HG03378 (cell line): ENCODE measurements around the gene GRID1.

Experiments used
- ATAC-seq: cut with Tn5 transposase; IDR thresholded peaks from one replicate; pipeline ENCODE4 v1.9.1; 2021; ENCODE audit warnings: mild to moderate bottlenecking, moderate library complexity; ENCODE audit not compliant: unreplicated experiment

GRID1 gene

GRCh38 chr10:86234107-86234506 lies 132.5 kb downstream of the GRID1 start:
- no peak for ATAC-seq

GRCh38 chr10:86233131-86233530 lies 133.5 kb downstream of the GRID1 start:
- ATAC-seq, result no peak

GRCh38 chr10:86232644-86233043 lies 134.0 kb downstream of the GRID1 start:
- no peak for ATAC-seq

DNA sequence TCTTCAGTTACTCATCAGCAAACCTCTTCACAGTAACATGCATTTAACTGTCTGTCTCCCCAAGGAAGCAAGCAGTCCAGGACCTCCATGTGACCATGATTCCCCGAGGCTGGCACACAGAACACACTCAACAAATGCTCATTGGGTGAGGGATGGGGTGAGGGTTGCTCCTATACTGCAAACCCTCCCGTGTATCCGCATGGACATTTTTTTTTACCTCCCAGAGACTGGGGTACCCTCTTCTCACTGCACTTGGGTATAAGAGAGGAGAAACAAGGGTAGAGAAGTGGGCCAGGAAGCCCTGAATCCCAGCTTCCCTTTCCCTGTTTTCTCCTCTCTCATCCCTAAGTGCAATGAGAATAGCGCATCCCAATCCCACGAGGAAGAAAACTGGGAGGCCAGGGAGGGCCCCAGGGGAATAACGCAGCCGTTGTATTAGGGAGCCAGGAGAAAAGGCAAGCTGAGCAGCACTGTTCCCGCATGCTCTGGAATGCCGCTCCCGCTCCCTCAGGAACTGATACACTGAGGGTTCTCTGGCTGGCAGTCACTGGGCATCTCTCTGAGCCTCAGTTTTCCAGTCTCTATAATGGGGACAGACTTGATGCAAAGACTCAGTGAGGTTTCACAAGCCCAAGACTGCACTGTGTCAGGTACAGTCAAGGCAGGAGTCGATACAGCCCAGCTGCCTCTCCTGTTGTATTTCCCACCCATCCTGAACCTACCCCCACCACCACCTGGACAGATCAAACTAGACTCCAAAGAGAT lies 134.6 kb downstream of the GRID1 start:
- no peak for ATAC-seq

GRCh38 chr10:86230557-86231180 lies 135.9 kb downstream of the GRID1 start:
- no peak for ATAC-seq

DNA sequence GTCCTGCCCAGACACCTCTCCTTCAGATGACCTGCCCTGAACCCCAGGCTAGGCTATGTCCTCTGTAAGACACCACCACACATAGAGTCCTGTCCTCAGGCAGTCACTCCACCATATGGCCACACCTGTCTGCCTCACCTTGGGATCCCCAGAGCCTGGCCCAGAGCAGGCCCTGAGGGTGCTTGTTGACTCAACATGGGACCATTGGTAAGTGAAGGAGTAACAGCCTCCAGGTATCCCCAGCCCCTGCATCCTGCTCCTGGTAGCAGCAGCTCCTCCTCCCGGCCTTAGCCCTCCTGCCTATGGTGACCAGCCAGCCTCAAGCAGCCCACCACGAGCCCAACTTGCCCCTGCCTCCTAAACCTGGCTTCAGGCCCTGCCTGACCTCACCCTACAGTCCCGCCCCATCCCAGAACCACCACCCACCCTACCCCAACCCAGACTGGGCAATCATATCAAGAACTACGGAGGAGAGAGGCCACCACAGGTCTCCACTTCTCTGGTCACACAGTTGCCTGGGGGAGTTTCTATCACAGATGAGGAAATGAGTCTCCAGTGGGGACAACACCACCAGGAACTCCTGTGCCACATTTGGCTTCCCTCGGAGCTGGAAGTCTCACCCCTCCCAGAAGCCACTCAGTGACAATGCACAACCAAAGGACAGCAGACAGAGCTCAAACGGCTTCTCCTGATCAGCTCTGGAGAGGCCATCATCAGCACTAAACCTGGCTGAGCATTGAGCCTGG lies 136.6 kb downstream of the GRID1 start:
- no peak for ATAC-seq

DNA sequence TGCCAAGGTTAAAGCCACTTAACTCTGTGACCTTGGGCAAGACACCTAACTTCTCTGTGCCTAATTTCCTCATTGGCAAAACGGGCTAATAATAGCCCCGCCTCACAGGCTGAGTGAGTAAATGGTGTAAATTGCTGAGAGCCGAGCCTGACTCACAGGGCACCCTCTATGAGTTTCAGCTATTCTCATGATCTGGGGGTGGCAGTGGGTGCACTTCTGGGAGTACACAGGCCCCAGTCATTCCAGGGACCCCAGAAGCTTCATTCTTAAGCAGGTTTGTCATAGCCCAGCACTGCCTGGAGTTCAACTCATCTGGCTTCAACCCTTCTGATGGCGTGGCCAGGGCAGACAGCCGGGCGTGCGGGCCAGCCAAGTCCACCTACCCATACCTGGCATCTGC lies 137.2 kb downstream of the GRID1 start:
- no peak for ATAC-seq

- ATAC-seq, result no peak
These were observed 138.9 kb downstream of the GRID1 start for GRCh38 chr10:86227501-86228258.

DNA sequence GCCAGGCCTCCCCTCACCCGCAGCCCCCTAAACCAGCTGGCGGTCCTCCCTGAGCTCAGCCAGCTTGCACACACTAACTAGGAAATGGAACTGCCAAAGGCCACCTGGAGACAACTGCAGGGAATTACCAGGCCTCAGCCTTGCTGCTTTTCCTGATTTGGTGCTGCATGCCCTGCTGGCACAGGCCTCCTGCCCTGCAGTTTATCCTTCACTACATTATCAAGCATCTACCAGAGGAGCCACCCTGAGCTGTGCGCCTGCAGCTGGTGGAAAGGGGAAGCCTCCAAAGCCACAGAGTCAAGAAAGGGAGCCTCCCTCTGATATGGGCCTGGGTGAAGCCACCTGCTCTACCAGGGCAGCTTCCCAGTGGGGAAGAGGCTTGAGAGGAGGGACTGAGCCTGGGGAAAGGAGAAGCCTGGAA lies 139.8 kb downstream of the GRID1 start:
- ATAC-seq, result no peak

GRCh38 chr10:86226016-86226415 lies 140.6 kb downstream of the GRID1 start:
- ATAC-seq, result no peak

DNA sequence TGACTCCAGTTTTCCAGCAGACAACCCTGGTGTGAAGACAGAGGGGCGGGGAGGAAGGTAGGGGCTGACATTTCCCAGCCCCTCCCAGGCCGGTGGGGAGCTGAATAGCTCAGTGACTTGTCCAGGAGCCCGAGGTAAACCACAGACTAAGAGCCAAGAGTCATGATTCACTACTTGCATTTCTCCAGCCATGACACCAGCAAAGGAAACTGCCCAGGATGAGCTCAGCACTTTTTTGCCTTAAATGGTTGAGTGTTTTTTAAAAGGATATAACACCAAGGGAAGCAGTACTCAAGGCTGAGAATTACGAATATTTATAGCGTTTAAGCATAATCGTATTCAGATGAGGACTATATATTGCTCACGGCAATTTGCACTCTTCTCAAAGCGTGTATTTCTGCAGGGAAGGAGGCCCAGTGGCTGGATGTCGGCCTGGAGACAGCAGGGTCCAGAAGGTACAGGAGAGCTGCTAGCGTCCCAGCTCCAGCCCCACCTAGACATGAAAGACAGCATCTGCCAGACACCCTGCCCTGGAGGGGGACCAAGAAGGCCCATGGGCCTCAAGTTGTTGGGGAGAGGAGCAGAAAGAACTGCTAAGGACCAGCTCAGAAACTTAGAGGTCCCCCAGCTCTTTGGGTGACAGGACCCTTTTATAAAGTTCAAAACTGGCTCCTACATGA lies 141.4 kb downstream of the GRID1 start:
- no peak for ATAC-seq

GRCh38 chr10:86224354-86225102 lies 142.1 kb downstream of the GRID1 start:
- ATAC-seq, result no peak

DNA sequence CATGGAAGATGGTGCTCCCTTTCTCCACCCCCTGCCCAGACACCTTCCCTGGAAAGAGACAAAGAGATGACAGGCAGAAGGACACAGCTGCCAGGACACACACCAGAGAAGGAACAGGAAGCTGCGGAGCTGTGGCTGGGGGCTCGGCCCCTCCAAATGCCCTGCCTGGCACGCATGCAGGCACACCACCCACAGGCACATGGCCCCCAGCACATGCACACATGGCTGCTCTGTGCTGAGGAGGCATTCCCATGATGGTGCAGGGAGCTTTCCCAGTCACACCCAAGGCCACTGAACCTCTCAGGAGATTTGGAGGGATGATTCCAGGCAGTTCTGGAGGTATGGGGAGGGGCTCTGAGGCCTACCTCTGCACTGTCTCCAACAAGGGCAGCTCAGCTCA lies 143.3 kb downstream of the GRID1 start:
- no peak for ATAC-seq

DNA sequence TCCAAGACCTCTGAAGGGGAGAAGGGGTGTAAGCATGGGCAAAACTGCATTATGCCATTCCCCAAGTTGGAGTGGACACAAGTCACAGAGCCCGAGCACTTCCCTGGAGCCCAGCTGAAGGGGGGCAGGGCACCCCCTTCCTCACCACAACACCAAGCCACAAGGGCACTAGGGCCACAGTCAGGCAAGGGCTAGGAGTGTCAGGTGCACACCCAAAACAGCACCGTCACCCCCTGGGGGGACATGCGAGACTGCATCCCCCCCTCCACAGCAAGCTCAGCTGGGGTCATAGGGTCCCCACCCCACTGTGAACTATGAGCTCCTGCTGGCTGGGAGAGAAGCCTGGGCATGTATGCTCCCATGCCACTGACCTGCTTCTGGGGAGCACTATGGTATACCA lies 143.9 kb downstream of the GRID1 start:
- ATAC-seq, result no peak

DNA sequence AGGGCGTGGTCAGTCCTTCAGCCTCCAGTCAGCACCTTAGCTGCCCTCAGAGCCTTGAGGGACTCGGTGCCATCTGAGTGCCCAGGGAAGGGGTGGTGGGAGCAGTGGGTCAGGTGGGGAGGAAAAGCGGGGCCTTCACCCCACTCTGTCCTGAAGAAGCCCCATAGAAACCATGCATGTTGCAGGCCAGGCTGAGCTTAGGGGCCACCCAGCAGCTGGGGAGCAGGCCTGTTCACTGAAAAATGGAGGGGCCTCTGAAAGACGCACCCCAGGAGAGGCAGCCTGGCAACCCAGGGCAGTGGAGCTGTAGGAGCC lies 144.3 kb downstream of the GRID1 start:
- ATAC-seq, result no peak

DNA sequence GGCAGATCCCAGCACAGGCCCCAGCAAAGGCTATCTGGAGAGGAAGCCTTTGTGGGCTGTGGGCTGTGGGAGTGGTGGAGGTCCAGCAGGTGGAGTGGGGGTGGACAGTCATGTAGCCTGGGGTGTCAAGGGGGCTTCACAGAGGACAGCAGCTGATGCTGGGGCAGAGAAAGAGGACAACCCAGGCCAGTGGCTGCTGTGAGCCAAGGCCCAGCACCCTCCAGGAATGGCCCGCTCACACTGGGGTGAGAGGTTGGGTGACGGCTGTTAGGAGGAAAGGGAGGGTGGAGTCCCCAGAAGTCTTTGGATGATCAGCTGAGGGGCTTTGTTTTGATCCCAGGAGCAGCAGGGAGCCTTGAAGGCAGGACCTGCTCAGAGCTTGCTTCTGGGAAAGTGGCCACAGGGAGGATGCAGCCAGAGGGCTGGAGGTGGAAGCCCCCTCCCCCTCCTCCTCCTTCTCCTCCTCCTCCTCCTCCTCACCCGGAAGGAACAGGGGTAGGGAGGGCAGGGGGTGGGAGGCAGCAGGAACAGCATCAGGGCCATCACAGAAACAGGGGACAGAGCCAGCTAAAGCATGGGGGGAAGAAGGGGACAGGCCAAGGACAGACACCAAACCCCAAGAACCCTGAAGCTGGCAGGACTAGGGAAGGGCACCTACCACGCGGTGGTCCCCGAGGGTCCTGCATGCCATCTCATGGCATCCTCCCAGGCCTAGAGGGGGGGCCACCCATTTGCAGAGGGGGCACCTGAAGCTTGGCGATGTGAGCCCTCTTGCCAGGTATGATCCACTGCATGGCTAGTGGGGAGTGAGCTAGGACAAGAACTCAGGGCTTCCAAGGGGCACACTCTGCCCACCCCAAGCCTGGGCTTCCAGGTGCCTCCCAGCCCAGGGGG lies 144.9 kb downstream of the GRID1 start:
- ATAC-seq, result no peak

GRCh38 chr10:86220626-86221025 lies 146.0 kb downstream of the GRID1 start:
- no peak for ATAC-seq

- ATAC-seq, result no peak
These were observed 147.3 kb downstream of the GRID1 start for GRCh38 chr10:86219271-86219670.

DNA sequence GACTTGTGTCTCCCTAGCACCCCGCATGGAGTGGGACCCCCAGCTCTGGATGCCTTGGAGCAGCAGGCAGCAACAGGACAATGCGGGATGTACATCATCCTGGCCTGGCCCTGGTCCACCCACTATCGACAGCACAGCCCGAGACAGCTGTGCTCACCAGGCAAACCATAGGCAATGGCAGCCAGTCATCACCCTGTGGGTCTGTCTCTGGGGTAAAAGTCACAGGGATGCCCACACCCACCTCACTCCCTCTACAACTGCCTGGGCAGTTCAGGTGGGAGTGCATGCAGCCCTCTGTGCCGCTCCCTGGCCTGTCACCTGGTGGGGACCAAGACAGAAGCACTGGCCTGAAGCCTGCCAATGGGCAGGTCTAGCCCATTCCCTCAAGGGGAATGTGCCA lies 147.8 kb downstream of the GRID1 start:
- no peak for ATAC-seq
